Stimulated activated naive CD8-positive, alpha-beta T cell treated with anti-CD3 and anti-CD28 coated beads, Interleukin-15, amount 100 ng/mL, for 72 hours (primary cell): ENCODE measurements around the gene LDB3.

Experiments
- ATAC-seq: fragments of 150-1000 bp; cut with Tn5 transposase; 2 replicates; pipeline ENCODE4 v1.10.0; 2021; ENCODE audit warnings: mild to moderate bottlenecking, moderate library complexity
- DNase-seq, 2 donors: peaks; one replicate each; pipeline ENCODE4 v3.0.0; 2021 to 2022
- H3K27ac Mint-ChIP-seq, 2 donors: one replicate each; pipeline ENCODE4 v1.8.0; 2022; ENCODE audit warnings: mild to moderate bottlenecking in 2 of 2, mixed read lengths in 2 of 2, moderate library complexity in 2 of 2
- H3K27me3 Mint-ChIP-seq: one replicate; pipeline ENCODE4 v1.8.0; 2022; ENCODE audit warnings: mixed read lengths
- H3K4me1 Mint-ChIP-seq: one replicate; pipeline ENCODE4 v1.8.0; 2022; ENCODE audit warnings: mild to moderate bottlenecking, mixed read lengths
- H3K4me3 Mint-ChIP-seq, 2 donors: one replicate each; pipeline ENCODE4 v1.8.0; 2022; ENCODE audit warnings: mild to moderate bottlenecking in 2 of 2, mixed read lengths in 2 of 2, moderate library complexity in 1 of 2
- H3K9me3 Mint-ChIP-seq, 2 donors: one replicate each; pipeline ENCODE4 v1.8.0; 2022; ENCODE audit warnings: mixed read lengths in 2 of 2

Gene LDB3

GRCh38 chr10:86667421-86668181, 710 bp upstream of the LDB3 start:
- Mint-ChIP-seq H3K4me3 (no peak overlapping the region), H3K4me1 (no peaks in the 10 kb centered on the region), H3K27me3 (no peaks in the 10 kb centered on the region), H3K27ac (no peak overlapping the region), H3K9me3 (no peaks in the 10 kb centered on the region)
- DNase-seq, result no peak
- no peak for ATAC-seq

GRCh38 chr10:86670290-86670811, 2.0 kb downstream of the LDB3 start:
- Mint-ChIP-seq H3K27me3 (no peaks in the 10 kb centered on the region), H3K9me3 (no peaks in the 10 kb centered on the region), H3K4me1 (no peaks in the 10 kb centered on the region), H3K27ac (no peak overlapping the region), H3K4me3 (no peak overlapping the region)
- DNase-seq (no peak), ATAC-seq (no peak)

- Mint-ChIP-seq H3K27ac (no peak overlapping the region), H3K4me3 (no peak overlapping the region), H3K27me3 (no peaks in the 10 kb centered on the region), H3K4me1 (no peaks in the 10 kb centered on the region), H3K9me3 (no peaks in the 10 kb centered on the region)
- DNase-seq, result no peak
- no peak for ATAC-seq
These were observed 2.6 kb downstream of the LDB3 start for GRCh38 chr10:86670876-86671275.

GRCh38 chr10:86671419-86671818, 3.1 kb downstream of the LDB3 start:
- Mint-ChIP-seq H3K27ac (no peak overlapping the region), H3K4me3 (no peak overlapping the region), H3K9me3 (no peaks in the 10 kb centered on the region), H3K4me1 (no peaks in the 10 kb centered on the region), H3K27me3 (no peaks in the 10 kb centered on the region)
- no peak for ATAC-seq
- DNase-seq, result no peak

GRCh38 chr10:86671985-86672710, 3.8 kb downstream of the LDB3 start:
- H3K4me3 Mint-ChIP-seq, result no peak overlapping the region
- no peak for DNase-seq

GRCh38 chr10:86673216-86673826, 5.0 kb downstream of the LDB3 start:
- Mint-ChIP-seq H3K4me3 (no peak overlapping the region), H3K27ac (peak overlapping the region in 1 of 2 donors; percentile 21), H3K4me1 (no peaks in the 10 kb centered on the region), H3K9me3 (no peaks in the 10 kb centered on the region), H3K27me3 (no peaks in the 10 kb centered on the region)
- ATAC-seq, result no peak
- DNase-seq, result no peak

More at GRCh38 chr10:86671985-86672710, 3.8 kb downstream of the LDB3 start:
- no peaks in the 10 kb centered on the region for H3K4me1 Mint-ChIP-seq
- H3K27ac Mint-ChIP-seq, result peak overlapping the region in 1 of 2 donors; percentile 34
- no peaks in the 10 kb centered on the region for H3K27me3 Mint-ChIP-seq
- ATAC-seq, result no peak
- no peaks in the 10 kb centered on the region for H3K9me3 Mint-ChIP-seq

- no peaks in the 10 kb centered on the region for H3K4me1 Mint-ChIP-seq
- H3K9me3 Mint-ChIP-seq, result no peaks in the 10 kb centered on the region
- no peak for DNase-seq
- no peak overlapping the region for H3K4me3 Mint-ChIP-seq
- H3K27ac Mint-ChIP-seq, result peak overlapping the region in 1 of 2 donors; percentile 66
- no peak for ATAC-seq
- H3K27me3 Mint-ChIP-seq, result no peaks in the 10 kb centered on the region
These were observed 5.7 kb downstream of the LDB3 start for GRCh38 chr10:86673827-86674581.

GRCh38 chr10:86674912-86675311, 6.6 kb downstream of the LDB3 start:
- H3K4me3 Mint-ChIP-seq, result no peak overlapping the region
- no peak overlapping the region for H3K27ac Mint-ChIP-seq

GRCh38 chr10:86677374-86677773, 9.1 kb downstream of the LDB3 start:
- DNase-seq, result no peak
- H3K4me3 Mint-ChIP-seq, result no peak overlapping the region
- no peak for ATAC-seq
- H3K27me3 Mint-ChIP-seq, result no peaks in the 10 kb centered on the region
- H3K4me1 Mint-ChIP-seq, result no peaks in the 10 kb centered on the region
- no peaks in the 10 kb centered on the region for H3K9me3 Mint-ChIP-seq
- H3K27ac Mint-ChIP-seq, result no peak overlapping the region

More at GRCh38 chr10:86674912-86675311, 6.6 kb downstream of the LDB3 start:
- DNase-seq (no peak), ATAC-seq (no peak)
- no peaks in the 10 kb centered on the region for H3K27me3 Mint-ChIP-seq
- no peaks in the 10 kb centered on the region for H3K9me3 Mint-ChIP-seq
- no peaks in the 10 kb centered on the region for H3K4me1 Mint-ChIP-seq

GRCh38 chr10:86678999-86679792, 10.9 kb downstream of the LDB3 start:
- no peak for DNase-seq
- Mint-ChIP-seq H3K27me3 (no peaks in the 10 kb centered on the region), H3K27ac (no peak overlapping the region), H3K4me3 (no peak overlapping the region), H3K4me1 (no peaks in the 10 kb centered on the region), H3K9me3 (no peaks in the 10 kb centered on the region)
- no peak for ATAC-seq

GRCh38 chr10:86681047-86681446, 12.7 kb downstream of the LDB3 start:
- Mint-ChIP-seq H3K27me3 (peaks cover 8% of the 10 kb centered on the region), H3K27ac (no peak overlapping the region), H3K4me3 (no peak overlapping the region), H3K9me3 (no peaks in the 10 kb centered on the region), H3K4me1 (no peaks in the 10 kb centered on the region)
- no peak for ATAC-seq
- DNase-seq, result no peak

GRCh38 chr10:86681722-86682386, 13.5 kb downstream of the LDB3 start:
- ATAC-seq, result no peak
- Mint-ChIP-seq H3K4me3 (no peak overlapping the region), H3K27ac (no peak overlapping the region), H3K9me3 (no peaks in the 10 kb centered on the region), H3K4me1 (no peaks in the 10 kb centered on the region), H3K27me3 (peaks cover 8% of the 10 kb centered on the region)
- DNase-seq, result no peak

- ATAC-seq, result no peak
These were observed 14.4 kb downstream of the LDB3 start for GRCh38 chr10:86682675-86683074.

GRCh38 chr10:86684331-86685097, 16.2 kb downstream of the LDB3 start:
- Mint-ChIP-seq H3K27me3 (peaks cover 8% of the 10 kb centered on the region), H3K4me3 (no peak overlapping the region), H3K27ac (no peak overlapping the region), H3K9me3 (no peaks in the 10 kb centered on the region), H3K4me1 (peaks cover 12% of the 10 kb centered on the region)
- DNase-seq, result no peak
- no peak for ATAC-seq

More at GRCh38 chr10:86682675-86683074, 14.4 kb downstream of the LDB3 start:
- DNase-seq, result no peak
- Mint-ChIP-seq H3K9me3 (no peaks in the 10 kb centered on the region), H3K27ac (no peak overlapping the region), H3K4me3 (no peak overlapping the region), H3K27me3 (peaks cover 8% of the 10 kb centered on the region), H3K4me1 (no peaks in the 10 kb centered on the region)
